Stimulated activated CD4-positive, alpha-beta T cell treated with anti-CD3 and anti-CD28 coated beads, Interleukin-12 subunit alpha, Interleukin-12 subunit beta, amount 100 ng/mL, for 24 hours (primary cell): ENCODE results near the gene ATG4A.

Experiments used
- DNase-seq, 2 experiments: peaks; one replicate each; pipeline ENCODE4 v3.0.0-alpha.2; 2020; ENCODE audit warnings: low read depth in 2 of 2

Gene ATG4A

GRCh38 chrX:108168961-108169740 lies 77.6 kb downstream of the ATG4A start:
- DNase-seq: no peak

GRCh38 chrX:108169768-108170167 lies 78.2 kb downstream of the ATG4A start:
- no peak for DNase-seq

- DNase-seq: no peak
Measured at GRCh38 chrX:108171671-108172070, 80.1 kb downstream of the ATG4A start.

GRCh38 chrX:108173874-108174273 lies 82.3 kb downstream of the ATG4A start:
- DNase-seq: no peak

GRCh38 chrX:108177351-108178142 lies 86.0 kb downstream of the ATG4A start:
- no peak for DNase-seq

- no peak for DNase-seq
Measured at GRCh38 chrX:108178143-108178498, 86.5 kb downstream of the ATG4A start.

- DNase-seq: no peak
Measured at GRCh38 chrX:108186811-108187210, 95.2 kb downstream of the ATG4A start.

- DNase-seq: no peak
Measured at GRCh38 chrX:108198420-108198819, 106.8 kb downstream of the ATG4A start.

GRCh38 chrX:108199041-108199440 lies 107.5 kb downstream of the ATG4A start:
- no peak for DNase-seq

- no peak for DNase-seq
Measured at GRCh38 chrX:108199691-108200090, 108.1 kb downstream of the ATG4A start.

- DNase-seq: no peak
Measured at GRCh38 chrX:108203540-108203939, 112.0 kb downstream of the ATG4A start.
